Smooth muscle cell of the brain vasculature (primary cell): Measurements from ENCODE around the gene SPDEF.
A peak's percentile ranks its signal among the peaks of the same experiment; 100 is the strongest.

Source experiments
- DNase-seq: peaks from one replicate; pipeline ENCODE4 v3.0.0-alpha.2; 2012; ENCODE audit warnings: low read depth, low spot score

SPDEF gene

GRCh38 chr6:34546551-34547321, 9.4 kb downstream of the SPDEF start:
- no peak for DNase-seq

- DNase-seq, result no peak
These were observed 11.2 kb downstream of the SPDEF start for GRCh38 chr6:34544776-34545471.

- DNase-seq, result no peak
These were observed 12.0 kb downstream of the SPDEF start for GRCh38 chr6:34544052-34544604.

- no peak for DNase-seq
These were observed 12.7 kb downstream of the SPDEF start for GRCh38 chr6:34543421-34543820.

- no peak for DNase-seq
These were observed 15.3 kb downstream of the SPDEF start for GRCh38 chr6:34540841-34541240.

GRCh38 chr6:34540222-34540621, 15.9 kb downstream of the SPDEF start:
- no peak for DNase-seq

GRCh38 chr6:34539181-34539580, 16.9 kb downstream of the SPDEF start:
- DNase-seq, result no peak

GRCh38 chr6:34538581-34538980, 17.5 kb downstream of the SPDEF start:
- no peak for DNase-seq

- no peak for DNase-seq
These were observed 18.1 kb downstream of the SPDEF start for GRCh38 chr6:34537922-34538550.

- DNase-seq, result no peak
These were observed 18.9 kb downstream of the SPDEF start for GRCh38 chr6:34536959-34537848.

- no peak for DNase-seq
These were observed 19.7 kb downstream of the SPDEF start for GRCh38 chr6:34536251-34536958.

GRCh38 chr6:34535646-34536045, 20.5 kb downstream of the SPDEF start:
- DNase-seq, result no peak

GRCh38 chr6:34535199-34535598, 20.9 kb downstream of the SPDEF start:
- DNase-seq, result no peak

GRCh38 chr6:34534656-34535055, 21.5 kb downstream of the SPDEF start:
- no peak for DNase-seq

- DNase-seq, result no peak
These were observed 22.0 kb downstream of the SPDEF start for GRCh38 chr6:34534146-34534545.

- no peak for DNase-seq
These were observed 23.9 kb downstream of the SPDEF start for GRCh38 chr6:34532230-34532629.

GRCh38 chr6:34531580-34532201, 24.4 kb downstream of the SPDEF start:
- peak; percentile 64 for DNase-seq

GRCh38 chr6:34530753-34531365, 25.3 kb downstream of the SPDEF start:
- no peak for DNase-seq

GRCh38 chr6:34529665-34530327, 26.3 kb downstream of the SPDEF start:
- no peak for DNase-seq
